Tibial nerve (tissue), 4 donors: Measurements from ENCODE around the gene MBOAT2.

Experiments
- EP300 ChIP-seq, 2 donors: sonication (generic); formaldehyde crosslinking; IDR thresholded peaks; one replicate each; pipeline ENCODE4 v1.6.1; 2017; ENCODE audit warnings: antibody characterized with exemption in 2 of 2, mild to moderate bottlenecking in 1 of 2
- POLR2A ChIP-seq, 2 donors: fragments of 450-650 bp; IDR thresholded peaks; one replicate each; pipeline ENCODE4 v1.6.1; 2017; ENCODE audit warnings: antibody characterized with exemption in 2 of 2, mild to moderate bottlenecking in 2 of 2, moderate library complexity in 2 of 2
- TF ChIP-seq, protein P1 (sequence below), 5 experiments: fragments of 200-600 bp in 3 of 5; fragments of 450-650 bp in 2 of 5; sonication (generic) in 3 of 5; IDR thresholded peaks; one replicate each; pipeline ENCODE4 v1.5.1; 2016 to 2019; ENCODE audit warnings: antibody characterized with exemption in 5 of 5, mild to moderate bottlenecking in 3 of 5, moderate library complexity in 2 of 5

DNA sequence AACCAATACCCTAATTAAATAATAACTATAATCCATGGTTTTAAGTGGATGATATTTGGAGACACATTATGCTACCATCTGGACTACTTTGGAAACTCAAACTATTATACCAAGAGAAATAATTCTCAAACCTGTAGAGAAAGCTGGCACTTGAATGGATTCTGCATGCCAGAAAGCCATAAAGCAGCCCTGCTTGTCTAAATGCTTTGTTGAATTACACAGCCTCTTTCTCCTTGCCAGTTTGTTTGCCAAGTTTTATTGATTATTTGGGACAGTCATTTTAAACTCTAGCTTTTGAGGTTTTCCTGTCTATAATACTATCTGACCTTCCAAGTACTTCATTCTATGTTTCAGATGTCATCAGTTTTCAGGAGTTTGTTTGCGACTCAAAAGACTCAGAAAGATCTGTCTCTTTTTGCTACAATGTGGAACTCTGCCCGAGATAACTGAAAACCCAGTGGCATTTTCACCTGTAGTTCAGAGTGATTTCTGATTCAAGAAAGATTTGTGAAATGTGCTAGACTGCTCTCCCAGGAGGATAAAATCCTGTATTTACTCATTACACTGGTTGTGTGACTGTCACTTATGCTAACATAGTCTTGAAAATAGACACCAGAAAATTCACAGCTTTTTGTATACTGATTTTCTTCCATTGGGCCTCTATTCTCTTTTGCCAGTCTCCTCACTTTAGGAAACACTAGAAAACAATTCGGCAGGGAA, 29.2 kb upstream of the MBOAT2 start:
- TF ChIP-seq, protein P1, sequence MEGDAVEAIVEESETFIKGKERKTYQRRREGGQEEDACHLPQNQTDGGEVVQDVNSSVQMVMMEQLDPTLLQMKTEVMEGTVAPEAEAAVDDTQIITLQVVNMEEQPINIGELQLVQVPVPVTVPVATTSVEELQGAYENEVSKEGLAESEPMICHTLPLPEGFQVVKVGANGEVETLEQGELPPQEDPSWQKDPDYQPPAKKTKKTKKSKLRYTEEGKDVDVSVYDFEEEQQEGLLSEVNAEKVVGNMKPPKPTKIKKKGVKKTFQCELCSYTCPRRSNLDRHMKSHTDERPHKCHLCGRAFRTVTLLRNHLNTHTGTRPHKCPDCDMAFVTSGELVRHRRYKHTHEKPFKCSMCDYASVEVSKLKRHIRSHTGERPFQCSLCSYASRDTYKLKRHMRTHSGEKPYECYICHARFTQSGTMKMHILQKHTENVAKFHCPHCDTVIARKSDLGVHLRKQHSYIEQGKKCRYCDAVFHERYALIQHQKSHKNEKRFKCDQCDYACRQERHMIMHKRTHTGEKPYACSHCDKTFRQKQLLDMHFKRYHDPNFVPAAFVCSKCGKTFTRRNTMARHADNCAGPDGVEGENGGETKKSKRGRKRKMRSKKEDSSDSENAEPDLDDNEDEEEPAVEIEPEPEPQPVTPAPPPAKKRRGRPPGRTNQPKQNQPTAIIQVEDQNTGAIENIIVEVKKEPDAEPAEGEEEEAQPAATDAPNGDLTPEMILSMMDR (IDR thresholded peaks at IDR 0.05): no peak
- no peak for TF ChIP-seq POLR2A (IDR thresholded peaks at IDR 0.05)
- TF ChIP-seq EP300 (IDR thresholded peaks at IDR 0.05): no peak
